DMS 273 (cell line): Measurements from ENCODE around the gene MT4.
A peak's percentile ranks its signal among the peaks of the same experiment; 100 is the strongest.

Experiments used
- DNase-seq: peaks from one replicate; lab custom pipeline; 2025; ENCODE audit not compliant: unreplicated experiment; lab: John Stamatoyannopoulos, UW

MT4 gene

GRCh38 chr16:56601325-56601724 lies 36.5 kb downstream of the MT4 start:
- peak; percentile 26 for DNase-seq

- peak; percentile 64 for DNase-seq
Observed at GRCh38 chr16:56603589-56603988, 38.7 kb downstream of the MT4 start.

GRCh38 chr16:56604966-56605365 lies 40.1 kb downstream of the MT4 start:
- DNase-seq: no peak

GRCh38 chr16:56605475-56605874 lies 40.6 kb downstream of the MT4 start:
- DNase-seq: no peak

- DNase-seq: peak; percentile 35
Observed at GRCh38 chr16:56606071-56606475, 41.2 kb downstream of the MT4 start.

- no peak for DNase-seq
Observed at GRCh38 chr16:56606476-56607108, 41.7 kb downstream of the MT4 start.

- peak; percentile 19 for DNase-seq
Observed at GRCh38 chr16:56607109-56607618, 42.3 kb downstream of the MT4 start.

- no peak for DNase-seq
Observed at GRCh38 chr16:56607675-56608042, 42.8 kb downstream of the MT4 start.

- peak; percentile 98 for DNase-seq
Observed at GRCh38 chr16:56608043-56608875, 43.4 kb downstream of the MT4 start, which contains the start of gene MT2A. Gene MT2A (plus strand): TSS chr16:56608584. CDS start chr16:56608656, 72 bp downstream.

GRCh38 chr16:56608876-56609462 lies 44.1 kb downstream of the MT4 start:
- DNase-seq: peak; percentile 60

- DNase-seq: peak; percentile 85
Observed at GRCh38 chr16:56609463-56609921, 44.6 kb downstream of the MT4 start.

- DNase-seq: peak; percentile 36
Observed at GRCh38 chr16:56610017-56610608, 45.2 kb downstream of the MT4 start.

GRCh38 chr16:56610609-56611111 lies 45.8 kb downstream of the MT4 start:
- no peak for DNase-seq

GRCh38 chr16:56611281-56611833 lies 46.5 kb downstream of the MT4 start:
- DNase-seq: no peak

- no peak for DNase-seq
Observed at GRCh38 chr16:56613706-56614105, 48.8 kb downstream of the MT4 start.

GRCh38 chr16:56614549-56614991 lies 49.7 kb downstream of the MT4 start:
- DNase-seq: no peak

- DNase-seq: no peak
Observed at GRCh38 chr16:56615353-56615752, 50.5 kb downstream of the MT4 start.

GRCh38 chr16:56616608-56617211 lies 51.8 kb downstream of the MT4 start:
- no peak for DNase-seq

GRCh38 chr16:56617212-56618085 lies 52.6 kb downstream of the MT4 start:
- peak; percentile 64 for DNase-seq
